ENCODE results near the gene ZMYM4.

ZMYM4 gene

DNA sequence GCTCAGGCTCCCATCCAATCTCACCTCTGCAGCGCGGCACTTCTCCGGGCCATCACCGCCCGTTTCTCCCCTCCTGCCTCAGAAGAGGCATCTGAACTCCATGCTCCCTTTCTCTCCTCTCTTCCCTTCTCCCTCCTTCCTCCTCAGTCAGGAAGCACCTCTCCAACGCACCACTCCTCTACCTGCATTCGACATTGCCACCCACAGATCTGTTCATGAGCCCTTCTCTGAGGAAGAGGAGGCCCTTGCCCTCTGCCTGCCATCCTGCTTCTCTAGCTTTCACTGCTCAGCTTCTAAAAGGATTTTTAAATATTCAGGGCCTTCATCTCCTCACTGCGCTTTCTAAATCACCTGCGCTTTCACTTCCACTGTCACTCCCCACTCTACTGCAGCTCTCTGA is 168.7 kb downstream of the ZMYM4 start:
- Histone ChIP-seq H3K9me3 (ENCODE audit: low read depth, low read length) (no peaks in the 10 kb centered on the region), H3K4me3 (no peak overlapping the region), H3K36me3 (ENCODE audit: insufficient read depth, low read length) (no peaks in the 10 kb centered on the region; the same call in 1 of the 2 replicates), H3K9ac (ENCODE audit: insufficient read length) (no peak overlapping the region), H3K27ac (no peak overlapping the region)
- TF ChIP-seq EZH2 (IDR thresholded peaks at IDR 0.05) = no peak
- no peak for TF ChIP-seq FOXP2 (optimal IDR thresholded peaks at IDR 0.05; ENCODE audit: control extremely low read depth, extremely low read length, insufficient read depth)
- no peak for TF ChIP-seq POLR2AphosphoS5 (IDR thresholded peaks at IDR 0.05; ENCODE audit: borderline replicate concordance, low read depth, low read length)
- DNase-seq (ENCODE audit: low read depth, low spot score) = no peak

GRCh38 chr1:35439626-35440025 is 171.1 kb downstream of the ZMYM4 start:
- TF ChIP-seq POLR2AphosphoS5 (IDR thresholded peaks at IDR 0.05; ENCODE audit: borderline replicate concordance, low read depth, low read length) (no peak), FOXP2 (optimal IDR thresholded peaks at IDR 0.05; ENCODE audit: control extremely low read depth, extremely low read length, insufficient read depth) (no peak), EZH2 (IDR thresholded peaks at IDR 0.05) (no peak)
- no peak overlapping the region for H3K9ac ChIP-seq (ENCODE audit: insufficient read length)
- no peak for DNase-seq (ENCODE audit: low read depth, low spot score)
- H3K27ac ChIP-seq = no peak overlapping the region
- no peaks in the 10 kb centered on the region; the same call in 1 of the 2 replicates for H3K36me3 ChIP-seq (ENCODE audit: insufficient read depth, low read length)
- H3K4me3 ChIP-seq = no peak overlapping the region
- no peaks in the 10 kb centered on the region for H3K9me3 ChIP-seq (ENCODE audit: low read depth, low read length)

- no peaks in the 10 kb centered on the region for H3K9me3 ChIP-seq (ENCODE audit: low read depth, low read length)
- H3K36me3 ChIP-seq (ENCODE audit: insufficient read depth, low read length) = no peaks in the 10 kb centered on the region; the same call in 1 of the 2 replicates
- no peak overlapping the region for H3K27ac ChIP-seq
- DNase-seq (ENCODE audit: low read depth, low spot score) = no peak
- no peak for TF ChIP-seq EZH2 (IDR thresholded peaks at IDR 0.05)
- TF ChIP-seq POLR2AphosphoS5 (IDR thresholded peaks at IDR 0.05; ENCODE audit: borderline replicate concordance, low read depth, low read length) = no peak
- TF ChIP-seq FOXP2 (optimal IDR thresholded peaks at IDR 0.05; ENCODE audit: control extremely low read depth, extremely low read length, insufficient read depth) = no peak
- H3K9ac ChIP-seq (ENCODE audit: insufficient read length) = no peak overlapping the region
- no peak overlapping the region for H3K4me3 ChIP-seq
These were observed 173.5 kb downstream of the ZMYM4 start for GRCh38 chr1:35441926-35442579.

GRCh38 chr1:35442734-35443133 is 174.2 kb downstream of the ZMYM4 start:
- H3K9me3 ChIP-seq (ENCODE audit: low read depth, low read length) = no peaks in the 10 kb centered on the region
- DNase-seq (ENCODE audit: low read depth, low spot score) = no peak
- no peak overlapping the region for H3K9ac ChIP-seq (ENCODE audit: insufficient read length)
- H3K27ac ChIP-seq = no peak overlapping the region
- H3K36me3 ChIP-seq (ENCODE audit: insufficient read depth, low read length) = no peaks in the 10 kb centered on the region; the same call in 1 of the 2 replicates
- TF ChIP-seq FOXP2 (optimal IDR thresholded peaks at IDR 0.05; ENCODE audit: control extremely low read depth, extremely low read length, insufficient read depth) (no peak), POLR2AphosphoS5 (IDR thresholded peaks at IDR 0.05; ENCODE audit: borderline replicate concordance, low read depth, low read length) (no peak), EZH2 (IDR thresholded peaks at IDR 0.05) (no peak)
- no peak overlapping the region for H3K4me3 ChIP-seq

DNA sequence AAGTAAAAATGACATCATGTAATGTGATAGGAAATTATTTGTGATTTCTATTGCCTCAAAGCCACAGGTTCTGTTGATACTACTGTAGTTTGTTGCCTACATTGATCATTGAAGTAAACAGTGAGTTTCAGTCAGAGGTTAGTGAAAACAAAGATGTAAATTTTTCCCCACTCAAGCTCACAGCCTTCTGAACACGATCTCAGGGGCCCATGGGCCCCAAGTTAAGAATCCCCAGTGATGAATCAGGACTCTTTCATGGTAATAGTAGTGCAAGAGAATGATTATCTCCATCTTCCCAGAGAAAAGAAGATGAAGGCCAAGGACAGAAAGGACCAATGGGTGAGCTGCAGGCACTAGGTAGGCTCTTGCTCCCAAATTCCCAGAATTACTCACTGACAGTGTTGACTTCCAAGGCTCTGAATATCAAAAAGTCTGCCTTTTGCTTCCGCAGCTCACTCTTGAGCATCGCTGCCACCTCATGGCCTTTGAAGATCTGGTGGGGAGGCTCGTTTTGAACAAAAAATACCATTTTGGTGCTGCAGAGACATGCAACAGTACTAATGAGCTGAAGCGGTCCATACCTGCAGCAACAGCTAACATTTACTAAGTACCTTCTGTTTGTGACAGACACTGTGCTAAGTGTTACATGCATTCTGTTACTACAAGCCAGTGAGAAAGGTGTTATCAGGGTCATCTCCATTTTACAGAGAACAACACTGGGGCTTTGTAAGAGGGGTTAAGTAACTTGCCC is 175.4 kb downstream of the ZMYM4 start:
- no peaks in the 10 kb centered on the region; the same call in 1 of the 2 replicates for H3K36me3 ChIP-seq (ENCODE audit: insufficient read depth, low read length)

GRCh38 chr1:35444519-35444774 is 175.9 kb downstream of the ZMYM4 start:
- Histone ChIP-seq H3K27ac (no peak overlapping the region), H3K9ac (ENCODE audit: insufficient read length) (no peak overlapping the region), H3K36me3 (ENCODE audit: insufficient read depth, low read length) (no peaks in the 10 kb centered on the region; the same call in 1 of the 2 replicates), H3K9me3 (ENCODE audit: low read depth, low read length) (no peaks in the 10 kb centered on the region), H3K4me3 (no peak overlapping the region)
- no peak for DNase-seq (ENCODE audit: low read depth, low spot score)
- TF ChIP-seq FOXP2 (optimal IDR thresholded peaks at IDR 0.05; ENCODE audit: control extremely low read depth, extremely low read length, insufficient read depth) = no peak
- no peak for TF ChIP-seq POLR2AphosphoS5 (IDR thresholded peaks at IDR 0.05; ENCODE audit: borderline replicate concordance, low read depth, low read length)
- TF ChIP-seq EZH2 (IDR thresholded peaks at IDR 0.05) = no peak

More for the DNA sequence above, 175.4 kb downstream of the ZMYM4 start:
- H3K4me3 ChIP-seq = no peak overlapping the region
- no peak for TF ChIP-seq EZH2 (IDR thresholded peaks at IDR 0.05)
- TF ChIP-seq FOXP2 (optimal IDR thresholded peaks at IDR 0.05; ENCODE audit: control extremely low read depth, extremely low read length, insufficient read depth) = no peak
- TF ChIP-seq POLR2AphosphoS5 (IDR thresholded peaks at IDR 0.05; ENCODE audit: borderline replicate concordance, low read depth, low read length) = no peak
- DNase-seq (ENCODE audit: low read depth, low spot score) = no peak
- H3K27ac ChIP-seq = no peak overlapping the region
- H3K9ac ChIP-seq (ENCODE audit: insufficient read length) = no peak overlapping the region
- H3K9me3 ChIP-seq (ENCODE audit: low read depth, low read length) = no peaks in the 10 kb centered on the region

DNA sequence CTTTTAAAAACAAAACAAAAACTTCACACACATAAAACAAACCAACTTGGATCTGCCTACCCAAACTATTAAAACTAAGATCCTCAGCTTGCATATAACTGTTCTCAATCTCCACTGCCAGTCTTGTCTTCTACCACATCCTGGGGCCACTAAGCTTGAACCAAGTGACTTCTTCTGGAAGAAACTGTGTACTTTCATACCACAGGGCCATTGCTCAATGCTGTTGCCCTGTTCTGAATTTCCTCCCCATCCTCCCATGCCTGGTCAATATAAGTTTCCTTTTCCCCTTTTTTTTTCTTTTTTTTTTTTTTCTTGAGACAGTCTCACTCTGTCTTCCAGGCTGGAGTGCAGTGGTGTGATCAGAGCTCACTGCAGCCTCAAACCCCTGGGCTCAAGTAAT is 178.8 kb downstream of the ZMYM4 start:
- H3K9ac ChIP-seq (ENCODE audit: insufficient read length) = no peak overlapping the region
- TF ChIP-seq EZH2 (IDR thresholded peaks at IDR 0.05) (no peak), FOXP2 (optimal IDR thresholded peaks at IDR 0.05; ENCODE audit: control extremely low read depth, extremely low read length, insufficient read depth) (no peak), POLR2AphosphoS5 (IDR thresholded peaks at IDR 0.05; ENCODE audit: borderline replicate concordance, low read depth, low read length) (no peak)
- H3K9me3 ChIP-seq (ENCODE audit: low read depth, low read length) = no peaks in the 10 kb centered on the region
- H3K36me3 ChIP-seq (ENCODE audit: insufficient read depth, low read length) = peaks cover 4% of the 10 kb centered on the region; the same call in 1 of the 2 replicates
- no peak overlapping the region for H3K27ac ChIP-seq
- no peak for DNase-seq (ENCODE audit: low read depth, low spot score)
- no peak overlapping the region for H3K4me3 ChIP-seq

DNA sequence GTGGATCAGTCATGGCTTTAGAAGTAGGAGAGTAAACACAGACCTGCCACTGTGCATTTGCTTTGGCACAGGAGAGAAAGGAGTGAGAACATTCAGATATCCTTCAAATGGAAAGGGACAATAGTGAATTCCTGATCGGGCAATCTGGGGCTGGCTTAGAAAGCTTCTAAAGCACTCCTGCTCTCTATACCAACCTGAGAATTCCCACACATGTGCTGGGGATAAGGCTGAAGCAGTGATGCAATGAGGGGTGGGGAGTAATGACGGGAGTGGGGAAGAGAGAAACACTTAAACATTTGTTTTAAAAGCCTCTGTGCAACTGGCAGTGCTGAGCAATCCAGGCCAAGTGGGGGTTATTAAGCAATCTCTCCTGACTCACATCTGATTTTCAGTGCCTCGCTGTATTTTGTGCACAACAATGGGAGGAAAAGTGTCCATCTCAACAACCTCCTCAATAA is 179.9 kb downstream of the ZMYM4 start:
- Histone ChIP-seq H3K27ac (no peak overlapping the region), H3K9me3 (ENCODE audit: low read depth, low read length) (no peaks in the 10 kb centered on the region), H3K36me3 (ENCODE audit: insufficient read depth, low read length) (peaks cover 5% of the 10 kb centered on the region; the same call in 1 of the 2 replicates), H3K9ac (ENCODE audit: insufficient read length) (no peak overlapping the region), H3K4me3 (no peak overlapping the region)
- TF ChIP-seq POLR2AphosphoS5 (IDR thresholded peaks at IDR 0.05; ENCODE audit: borderline replicate concordance, low read depth, low read length) (no peak), EZH2 (IDR thresholded peaks at IDR 0.05) (no peak), FOXP2 (optimal IDR thresholded peaks at IDR 0.05; ENCODE audit: control extremely low read depth, extremely low read length, insufficient read depth) (no peak)
- DNase-seq (ENCODE audit: low read depth, low spot score) = no peak

All from SK-N-MC (cell line).